Endothelial cell of umbilical vein (primary cell): Measurements from ENCODE around the gene CTSZ. TPM values are rescaled to one million over a fixed set of nuclear protein-coding genes. Genes with fewer than 3 reads are reported as not detected.
A peak's percentile ranks its signal among the peaks of the same experiment; 100 is the strongest.

Experiments
- BruUV-seq: library from RNA; stranded (reverse); fragments of 400-500 nt; replicated peaks from 2 replicates; lab custom pipeline; 2021; lab: Mats Ljungman, UMichigan
- CTCF ChIA-PET: fragments of 300-600, 350-600 bp; sonication (Branson Sonifier 250); formaldehyde crosslinking; loops from one replicate; lab custom pipeline; 2021; ENCODE audit warnings: antibody characterized with exemption, inconsistent platforms; lab: Charles Lee
- POLR2A ChIA-PET: fragments of 300-600, 350-600 bp; sonication (Branson Sonifier 250); formaldehyde crosslinking; loops from one replicate; lab custom pipeline; 2021; ENCODE audit warnings: antibody characterized with exemption, inconsistent platforms; lab: Charles Lee
- DNase-seq: peaks from one replicate; pipeline ENCODE4 v3.0.0-alpha.2; 2011; ENCODE audit warnings: low read depth, low spot score
- FAIRE-seq: peaks from 2 replicates; lab custom pipeline; 2011; peaks lifted over from hg19 to GRCh38; lab: Jason Lieb, UNC
- H2AFZ ChIP-seq: 2 replicates; pipeline ENCODE4 v1.6.0; 2012; ENCODE audit warnings: low read depth, low read length, control low read depth, inconsistent platforms
- H3K27ac ChIP-seq: 2 replicates; pipeline ENCODE4 v1.5.1; 2011; ENCODE audit warnings: low read depth, mild to moderate bottlenecking, control low read depth, low read length, moderate library complexity; ENCODE audit not compliant: insufficient read depth
- H3K27me3 ChIP-seq, 2 experiments: 2 replicates each; pipeline versions ENCODE4 v1.6.0 to v1.6.1; 2011; ENCODE audit warnings: low read length in 2 of 2, mixed read lengths in 1 of 2; ENCODE audit not compliant: control insufficient read depth in 2 of 2, insufficient read depth in 2 of 2
- H3K36me3 ChIP-seq, 2 experiments: 2 replicates in 1 of 2; 3 replicates in 1 of 2; pipeline ENCODE4 v1.5.1; 2011; ENCODE audit warnings: low read length in 2 of 2, mild to moderate bottlenecking in 1 of 2, moderate library complexity in 1 of 2; ENCODE audit not compliant: control insufficient read depth in 2 of 2, insufficient read depth in 2 of 2; ENCODE audit errors: extremely low read depth in 1 of 2
- H3K4me1 ChIP-seq: 3 replicates; pipeline ENCODE4 v1.5.1; 2011; ENCODE audit warnings: mild to moderate bottlenecking, low read length; ENCODE audit not compliant: control insufficient read depth, insufficient read depth; ENCODE audit errors: extremely low read depth
- H3K4me2 ChIP-seq: 2 replicates; pipeline ENCODE4 v1.6.1; 2011; ENCODE audit warnings: low read length, control low read depth, mixed read lengths; ENCODE audit not compliant: insufficient read depth
- H3K4me3 ChIP-seq, 3 experiments: fragments of 200-600 bp in 1 of 3; sonication (generic), shearing (Covaris generic) in 1 of 3; replicated peaks in 1 of 3; 2 replicates each; pipeline ENCODE4 v1.5.1; 2011 to 2016; ENCODE audit warnings: control low read depth in 3 of 3, low read length in 3 of 3, mild to moderate bottlenecking in 2 of 3, inconsistent platforms in 1 of 3, low read depth in 1 of 3, moderate library complexity in 1 of 3; ENCODE audit not compliant: insufficient read depth in 1 of 3
- H3K79me2 ChIP-seq: 2 replicates; pipeline ENCODE4 v1.6.0; 2012; ENCODE audit warnings: low read length, inconsistent platforms; ENCODE audit not compliant: control insufficient read depth, insufficient read depth
- H3K9ac ChIP-seq: replicated peaks from 2 replicates; pipeline ENCODE3; 2011; ENCODE audit warnings: low read length, control low read depth; ENCODE audit not compliant: insufficient read depth; ENCODE audit errors: extremely low read depth
- H3K9me1 ChIP-seq: replicated peaks from 3 replicates; pipeline ENCODE4 v1.6.0; 2011; ENCODE audit warnings: mild to moderate bottlenecking, low read length; ENCODE audit not compliant: control insufficient read depth, insufficient read depth; ENCODE audit errors: extremely low read depth
- H3K9me3 ChIP-seq: replicated peaks from 2 replicates; pipeline ENCODE4 v1.5.1; 2012; ENCODE audit warnings: low read length, inconsistent platforms; ENCODE audit not compliant: control insufficient read depth, insufficient read depth
- H4K20me1 ChIP-seq: replicated peaks from 2 replicates; pipeline ENCODE3; 2011; ENCODE audit warnings: mild to moderate bottlenecking, low read length; ENCODE audit not compliant: control insufficient read depth, insufficient read depth; ENCODE audit errors: extremely low read depth
- EZH2 ChIP-seq: IDR thresholded peaks from 2 replicates; pipeline ENCODE4 v1.6.1; 2012; ENCODE audit warnings: borderline replicate concordance, low read depth, mild to moderate bottlenecking, moderate library complexity, low read length, inconsistent platforms; ENCODE audit not compliant: severe bottlenecking
- FOS ChIP-seq: IDR thresholded peaks from 2 replicates; pipeline ENCODE4 v1.6.1; 2011; ENCODE audit warnings: mild to moderate bottlenecking, low read length, moderate library complexity, borderline replicate concordance; ENCODE audit not compliant: insufficient read depth
- GATA2 ChIP-seq: IDR thresholded peaks from 2 replicates; pipeline ENCODE4 v1.7.0; 2011; ENCODE audit warnings: low read depth, mild to moderate bottlenecking, moderate library complexity, mixed read lengths, low read length; ENCODE audit not compliant: insufficient read length, insufficient read depth
- JUN ChIP-seq: IDR thresholded peaks from 2 replicates; pipeline ENCODE4 v1.6.1; 2011; ENCODE audit warnings: borderline replicate concordance, low read depth; ENCODE audit not compliant: insufficient read length, insufficient read depth
- MYC ChIP-seq: IDR thresholded peaks from one replicate; pipeline ENCODE4 v1.6.1; 2011; ENCODE audit warnings: mild to moderate bottlenecking, low read depth, low read length
- POLR2A ChIP-seq: IDR thresholded peaks from 2 replicates; pipeline ENCODE4 v1.6.1; 2012; ENCODE audit warnings: low read depth, mild to moderate bottlenecking, control low read depth, low read length
- POLR2AphosphoS5 ChIP-seq: IDR thresholded peaks from 2 replicates; pipeline ENCODE4 v1.6.1; 2012; ENCODE audit warnings: low read depth, mild to moderate bottlenecking, control low read depth, low read length, moderate library complexity; ENCODE audit not compliant: insufficient read depth
- dilution Hi-C: fragments of 300-500 bp; cut with MboI; formaldehyde crosslinking; loops from one replicate; pipeline ENCODE4 v1.15.0; 2019; ENCODE audit warnings: low sequenced_read_pairs; ENCODE audit not compliant: extremely low pct_ligation_motif_present
- intact Hi-C: fragments of 100-400 bp; cut with micrococcal nuclease; formaldehyde crosslinking; loops from one replicate; pipeline ENCODE4 v1.10.0; 2022
- polyA plus RNA-seq, 4 experiments: library from polyadenylated mRNA; depleted of rRNA in 3 of 4; stranded (reverse) in 3 of 4; unstranded in 1 of 4; fragments of >200 nt; gene quantifications; 2 replicates each; pipeline versions ENCODE4 v1.2.1 to v1.2.3, GENCODE V29; 2011 to 2012; ENCODE audit warnings: missing spikeins in 1 of 4
- total RNA-seq: library from RNA; stranded (reverse); gene quantifications from 2 replicates; pipeline ENCODE4 v1.2.3, GENCODE V29; 2021
- TF ChIP-seq, protein P1 (sequence below), 2 donors: IDR thresholded peaks; 1 replicate in 1 of 2; 2 replicates in 1 of 2; pipeline ENCODE4 v1.5.1; 2011; ENCODE audit warnings: low read length in 2 of 2, mild to moderate bottlenecking in 2 of 2, moderate library complexity in 2 of 2, control low read depth in 1 of 2, inconsistent platforms in 1 of 2, low read depth in 1 of 2; ENCODE audit not compliant: insufficient read depth in 1 of 2; ENCODE audit errors: extremely low read depth in 1 of 2
- TF ChIP-seq, protein P2 (sequence below): IDR thresholded peaks from 2 replicates; pipeline ENCODE4 v1.6.1; 2011; ENCODE audit not compliant: insufficient read depth, insufficient read length

The CTSZ gene
- total and polyA plus RNA-seq, 2 donors (not counting 3 experiments of a cell fraction or from before 2014, with no cell fraction given) = 304 to 387 TPM

DNA sequence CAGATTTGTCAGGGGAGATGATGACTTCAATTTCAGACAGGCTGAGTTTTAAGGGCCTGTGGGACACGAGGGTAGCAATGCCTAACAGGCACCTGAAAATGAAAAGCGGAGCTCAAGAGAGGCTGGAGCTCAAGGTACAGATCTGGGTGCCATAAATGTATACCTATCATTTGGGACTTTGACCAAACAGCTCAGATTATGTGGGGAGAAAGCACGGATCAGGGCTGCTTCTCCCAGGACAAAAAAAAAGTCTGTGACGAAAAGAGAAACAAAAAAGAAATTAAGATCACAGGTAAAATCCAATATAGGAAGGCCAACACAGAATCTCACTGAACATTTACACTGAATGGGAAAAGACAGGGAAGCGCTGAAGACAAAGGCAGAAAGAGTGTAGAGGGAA, 33.6 kb upstream of the CTSZ start:
- Histone ChIP-seq H3K9me1 (no peaks in the 10 kb centered on the region), H3K27me3 (no peaks in the 10 kb centered on the region), H4K20me1 (no peaks in the 10 kb centered on the region), H3K36me3 (peaks cover 14 to 21% of the 10 kb centered on the region in 2 experiments), H3K79me2 (peaks cover 48% of the 10 kb centered on the region), H3K9me3 (no peaks in the 10 kb centered on the region), H3K27ac (no peak overlapping the region), H2AFZ (no peak overlapping the region), H3K4me3 (no peak overlapping the region), H3K4me1 (peaks cover 8% of the 10 kb centered on the region), H3K9ac (no peak overlapping the region), H3K4me2 (peak overlapping the region; percentile 31)
- ChIA-PET CTCF (interaction anchor here (1.6 kb wide), 1 partner anchor 9 kb away, joined by 4 read pairs; the partner anchor contains the start of gene ATP5F1E), POLR2A (interaction anchor here (1.0 kb wide), 1 partner anchor 8 kb away, joined by 4 read pairs; the partner anchor contains the start of gene ATP5F1E)
- DNase-seq = no peak
- BruUV-seq = no TSS peak
- intact Hi-C loops = no loop called here
- dilution Hi-C loops = no loop called here
- no peak for FAIRE-seq
- TF ChIP-seq FOS (no peak), POLR2A (no peak), EZH2 (no peak), MYC (no peak), POLR2AphosphoS5 (no peak), GATA2 (no peak), JUN (no peak)
- TF ChIP-seq, protein P1, sequence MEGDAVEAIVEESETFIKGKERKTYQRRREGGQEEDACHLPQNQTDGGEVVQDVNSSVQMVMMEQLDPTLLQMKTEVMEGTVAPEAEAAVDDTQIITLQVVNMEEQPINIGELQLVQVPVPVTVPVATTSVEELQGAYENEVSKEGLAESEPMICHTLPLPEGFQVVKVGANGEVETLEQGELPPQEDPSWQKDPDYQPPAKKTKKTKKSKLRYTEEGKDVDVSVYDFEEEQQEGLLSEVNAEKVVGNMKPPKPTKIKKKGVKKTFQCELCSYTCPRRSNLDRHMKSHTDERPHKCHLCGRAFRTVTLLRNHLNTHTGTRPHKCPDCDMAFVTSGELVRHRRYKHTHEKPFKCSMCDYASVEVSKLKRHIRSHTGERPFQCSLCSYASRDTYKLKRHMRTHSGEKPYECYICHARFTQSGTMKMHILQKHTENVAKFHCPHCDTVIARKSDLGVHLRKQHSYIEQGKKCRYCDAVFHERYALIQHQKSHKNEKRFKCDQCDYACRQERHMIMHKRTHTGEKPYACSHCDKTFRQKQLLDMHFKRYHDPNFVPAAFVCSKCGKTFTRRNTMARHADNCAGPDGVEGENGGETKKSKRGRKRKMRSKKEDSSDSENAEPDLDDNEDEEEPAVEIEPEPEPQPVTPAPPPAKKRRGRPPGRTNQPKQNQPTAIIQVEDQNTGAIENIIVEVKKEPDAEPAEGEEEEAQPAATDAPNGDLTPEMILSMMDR (IDR thresholded peaks at IDR 0.05; ENCODE audit: extremely low read depth in 1 of 2, insufficient read depth in 1 of 2, low read depth in 1 of 2, low read length in 2 of 2) = no peak
- TF ChIP-seq, protein P2, sequence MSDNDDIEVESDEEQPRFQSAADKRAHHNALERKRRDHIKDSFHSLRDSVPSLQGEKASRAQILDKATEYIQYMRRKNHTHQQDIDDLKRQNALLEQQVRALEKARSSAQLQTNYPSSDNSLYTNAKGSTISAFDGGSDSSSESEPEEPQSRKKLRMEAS = no peak
